ENCODE results near the gene HEG1.

HEG1 gene

GRCh38 chr3:125050488-125051090, 5.2 kb downstream of the HEG1 start:
- DNase-seq (ENCODE audit: low spot score), result no peak

GRCh38 chr3:125048282-125048681, 7.5 kb downstream of the HEG1 start:
- DNase-seq (ENCODE audit: low spot score), result no peak

DNA sequence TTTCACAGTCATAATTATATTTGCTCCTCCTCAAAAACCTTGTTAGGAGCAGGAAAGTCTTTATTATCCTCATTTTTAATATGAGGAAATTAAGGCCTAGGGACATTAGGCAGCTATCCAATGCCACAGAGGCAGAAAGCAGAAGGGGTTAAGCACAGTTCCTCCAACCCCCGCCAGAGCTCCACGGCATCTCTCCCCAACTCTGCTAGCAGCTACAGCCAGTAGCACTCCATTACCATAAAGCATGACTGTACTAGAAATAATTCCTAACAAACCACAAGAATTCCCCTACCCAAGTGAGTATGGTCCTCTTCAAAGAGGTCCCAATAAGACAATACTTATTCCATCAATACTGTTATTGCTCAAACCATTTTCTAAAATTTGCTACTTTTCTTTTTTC, 9.8 kb downstream of the HEG1 start:
- no peak for DNase-seq (ENCODE audit: low spot score)

- no peak for DNase-seq (ENCODE audit: low spot score)
These were observed 10.6 kb downstream of the HEG1 start for GRCh38 chr3:125045194-125045593.

GRCh38 chr3:125043599-125044151, 12.1 kb downstream of the HEG1 start:
- DNase-seq (ENCODE audit: low spot score), result no peak

GRCh38 chr3:125042725-125043406, 12.9 kb downstream of the HEG1 start:
- no peak for DNase-seq (ENCODE audit: low spot score)

GRCh38 chr3:125039131-125040100, 16.4 kb downstream of the HEG1 start:
- DNase-seq (ENCODE audit: low spot score), result no peak

DNA sequence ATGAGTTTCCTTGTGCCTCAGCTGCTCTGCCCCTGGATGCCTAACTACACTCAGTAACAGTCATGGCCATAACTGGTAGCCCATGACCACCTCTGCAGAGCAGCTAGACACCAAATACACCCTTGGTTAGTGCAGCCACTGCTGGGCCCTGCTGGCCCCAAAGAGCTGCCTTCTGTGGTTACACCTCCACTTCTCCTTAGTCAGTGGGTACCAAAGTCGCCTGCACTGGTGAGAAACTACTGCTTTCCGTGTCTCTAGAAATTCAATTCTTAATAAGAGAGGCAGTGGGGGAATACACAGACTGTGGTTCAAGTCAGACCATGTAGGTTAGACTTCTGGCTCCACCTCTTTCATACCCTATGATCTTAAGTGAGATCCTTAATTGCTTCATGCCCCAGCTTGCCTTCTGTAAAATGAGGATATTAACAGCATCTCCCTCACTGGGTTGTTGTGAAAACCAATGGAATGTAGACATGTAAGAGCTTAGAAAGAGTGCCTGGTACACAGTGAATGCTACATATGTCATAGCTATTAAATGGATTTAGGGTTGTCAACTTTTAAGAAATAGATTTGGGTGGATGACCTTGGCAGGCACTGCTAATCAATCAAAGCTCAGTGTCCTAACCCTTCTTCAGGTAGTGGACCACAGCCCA, 18.2 kb downstream of the HEG1 start:
- DNase-seq (ENCODE audit: low spot score), result no peak

DNA sequence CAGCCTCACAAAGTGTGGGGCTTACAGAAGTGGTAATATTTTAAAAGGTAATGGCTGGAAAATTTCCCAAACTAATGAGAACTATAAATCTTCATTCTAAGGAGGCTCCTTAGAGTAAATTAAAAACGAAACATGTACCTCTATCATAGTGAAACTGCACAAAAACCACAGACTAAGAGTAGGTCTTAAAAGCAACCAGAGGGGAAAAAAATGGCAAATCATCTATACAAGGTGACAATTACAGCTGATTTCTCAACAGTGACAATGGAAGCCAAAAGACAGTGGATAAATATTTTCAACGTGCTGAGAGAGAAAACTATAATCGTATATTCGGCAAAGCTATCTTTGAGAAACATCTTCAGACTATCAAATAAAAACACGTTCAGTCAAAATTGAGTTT, 20.6 kb downstream of the HEG1 start:
- DNase-seq (ENCODE audit: low spot score), result no peak

GRCh38 chr3:125033616-125034015, 22.2 kb downstream of the HEG1 start:
- no peak for DNase-seq (ENCODE audit: low spot score)

- no peak for DNase-seq (ENCODE audit: low spot score)
These were observed 22.7 kb downstream of the HEG1 start for GRCh38 chr3:125033135-125033534.

DNA sequence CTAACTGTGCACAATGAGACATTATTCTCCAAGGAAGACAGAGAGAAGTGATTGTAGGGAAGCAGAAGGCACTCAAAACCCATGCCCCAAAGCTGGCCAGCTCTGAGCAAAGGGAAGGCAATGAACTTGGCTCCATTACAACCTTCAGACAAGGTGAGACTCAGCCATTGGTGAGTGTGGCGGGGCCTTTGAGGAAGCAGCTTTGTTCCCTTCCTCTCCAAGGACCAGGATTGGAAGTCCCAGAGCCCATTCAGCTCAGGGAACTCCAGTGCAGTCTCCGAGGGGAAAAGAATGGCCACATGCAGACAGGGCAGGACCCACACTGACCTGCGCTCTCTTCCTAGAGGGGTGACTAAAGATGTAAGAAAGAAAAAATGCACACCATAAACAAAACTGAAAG, 23.1 kb downstream of the HEG1 start:
- no peak for DNase-seq (ENCODE audit: low spot score)

GRCh38 chr3:125032100-125032643, 23.6 kb downstream of the HEG1 start:
- no peak for DNase-seq (ENCODE audit: low spot score)

DNA sequence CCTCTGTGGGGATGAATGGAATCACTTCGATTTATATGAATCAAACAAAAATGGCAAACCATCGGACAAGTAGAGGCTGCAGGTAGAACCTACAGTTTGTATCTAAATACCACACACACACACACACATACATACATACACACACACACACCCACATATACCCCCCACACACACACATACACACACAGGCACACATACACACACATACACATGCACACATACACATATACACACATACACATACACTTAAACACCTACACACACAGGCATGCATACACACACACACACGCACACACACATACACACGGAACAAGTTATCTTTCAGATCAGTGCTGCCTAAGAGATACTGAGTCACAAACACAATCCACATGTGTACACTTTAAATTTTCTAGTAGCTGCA, 24.3 kb downstream of the HEG1 start:
- DNase-seq (ENCODE audit: low spot score), result no peak

DNA sequence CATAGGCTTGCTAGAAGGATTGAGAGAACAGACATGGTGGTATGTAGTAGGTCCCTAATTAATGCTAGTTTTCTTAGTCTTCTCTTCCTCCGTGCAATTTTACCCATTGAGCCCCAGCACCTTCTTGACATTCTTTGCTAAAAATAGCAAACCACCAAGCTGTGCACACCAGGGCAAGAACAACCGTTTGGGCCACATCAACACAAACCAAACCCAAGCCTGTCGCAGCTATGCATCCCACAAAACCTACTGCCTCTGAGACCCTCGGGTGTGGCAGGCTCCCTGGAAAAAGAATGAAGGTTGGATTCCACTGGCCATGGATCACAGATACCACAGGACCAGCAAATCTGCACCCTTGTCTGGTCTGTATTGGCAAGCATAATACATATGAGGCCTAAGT, 27.1 kb downstream of the HEG1 start:
- no peak for DNase-seq (ENCODE audit: low spot score)

DNA sequence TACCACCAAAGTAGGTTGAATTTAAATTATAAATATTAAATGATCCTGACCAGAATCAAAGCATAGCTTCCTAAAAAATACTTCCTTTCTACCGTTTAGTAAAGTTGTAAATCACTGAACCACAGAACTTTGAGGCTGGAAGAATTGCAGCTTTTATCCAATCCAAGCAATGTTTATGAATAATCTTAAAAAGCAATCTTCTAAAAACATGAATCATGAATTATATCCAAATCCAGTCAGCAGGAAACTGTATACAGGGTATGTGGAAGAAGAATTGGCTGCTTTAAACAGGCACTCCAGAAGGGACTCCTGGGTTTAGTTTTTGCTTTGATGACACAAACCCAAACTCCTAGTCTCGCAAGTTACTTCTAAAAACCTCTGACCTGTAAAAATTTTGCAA, 30.2 kb downstream of the HEG1 start:
- no peak for DNase-seq (ENCODE audit: low spot score)

- no peak for DNase-seq (ENCODE audit: low spot score)
These were observed 31.0 kb downstream of the HEG1 start for GRCh38 chr3:125024817-125025216.

DNA sequence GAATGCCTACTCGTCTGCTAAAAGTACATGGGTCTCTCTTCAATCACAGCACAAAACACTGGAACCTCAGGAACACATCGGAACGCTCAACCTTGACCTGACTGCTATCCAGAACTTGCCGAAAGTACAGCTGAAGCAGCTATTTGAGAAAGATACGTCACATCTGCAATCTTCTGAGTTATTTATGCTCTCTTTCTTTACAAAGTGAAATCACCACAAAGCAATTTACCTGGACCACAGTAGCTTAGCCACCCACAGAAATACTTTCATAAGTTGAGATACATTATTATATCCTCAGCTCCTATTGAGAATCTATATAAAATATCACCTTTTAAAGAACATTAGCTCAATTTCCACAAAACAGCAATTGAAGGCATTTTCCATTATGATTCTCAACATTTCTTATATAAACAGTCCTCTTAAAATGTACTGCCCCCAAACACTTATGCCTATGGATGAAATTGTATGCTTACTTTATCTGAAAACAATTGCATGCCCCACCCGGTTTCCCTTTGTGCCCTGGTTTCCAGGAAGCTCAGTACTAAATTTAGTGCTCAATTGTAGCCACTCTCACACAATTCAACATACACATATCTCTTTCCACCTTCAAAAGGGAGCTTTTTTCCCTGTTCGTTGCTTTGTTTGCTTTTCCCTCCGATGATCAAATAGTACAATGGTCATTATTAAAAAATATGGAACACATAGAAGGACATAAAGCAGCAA, 31.8 kb downstream of the HEG1 start:
- no peak for DNase-seq (ENCODE audit: low spot score)

GRCh38 chr3:125022206-125022605, 33.6 kb downstream of the HEG1 start:
- DNase-seq (ENCODE audit: low spot score), result no peak

DNA sequence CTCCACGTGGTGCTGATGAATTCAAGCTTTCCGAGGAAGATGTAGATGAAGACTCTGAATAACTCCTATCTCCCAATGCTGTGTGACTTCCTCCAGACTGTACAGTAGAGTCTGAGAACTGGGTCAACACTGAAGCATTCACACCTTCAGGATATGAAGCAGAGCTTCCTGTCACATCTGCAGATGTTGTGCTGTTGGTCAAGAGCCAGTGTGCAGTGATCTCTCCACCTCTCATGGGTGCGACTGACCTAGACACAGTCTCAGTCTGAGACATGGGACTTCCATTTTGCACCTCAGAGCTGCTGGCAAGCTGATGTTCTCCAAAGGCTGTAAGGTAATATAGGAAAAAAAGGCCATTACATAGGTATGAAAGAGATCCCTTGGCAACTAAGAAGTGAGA, 36.5 kb downstream of the HEG1 start:
- no peak for DNase-seq (ENCODE audit: low spot score)

GRCh38 chr3:125017406-125017805, 38.4 kb downstream of the HEG1 start:
- no peak for DNase-seq (ENCODE audit: low spot score)
